Measurements from ENCODE around the gene UBE2V1. TPM values are rescaled to one million over a fixed set of nuclear protein-coding genes. Genes with fewer than 3 reads are reported as not detected.
A peak's percentile ranks its signal among the peaks of the same experiment; 100 is the strongest.

Gene UBE2V1
- total RNA-seq, 2 experiments from 2014 or later = 115 to 140 TPM

DNA sequence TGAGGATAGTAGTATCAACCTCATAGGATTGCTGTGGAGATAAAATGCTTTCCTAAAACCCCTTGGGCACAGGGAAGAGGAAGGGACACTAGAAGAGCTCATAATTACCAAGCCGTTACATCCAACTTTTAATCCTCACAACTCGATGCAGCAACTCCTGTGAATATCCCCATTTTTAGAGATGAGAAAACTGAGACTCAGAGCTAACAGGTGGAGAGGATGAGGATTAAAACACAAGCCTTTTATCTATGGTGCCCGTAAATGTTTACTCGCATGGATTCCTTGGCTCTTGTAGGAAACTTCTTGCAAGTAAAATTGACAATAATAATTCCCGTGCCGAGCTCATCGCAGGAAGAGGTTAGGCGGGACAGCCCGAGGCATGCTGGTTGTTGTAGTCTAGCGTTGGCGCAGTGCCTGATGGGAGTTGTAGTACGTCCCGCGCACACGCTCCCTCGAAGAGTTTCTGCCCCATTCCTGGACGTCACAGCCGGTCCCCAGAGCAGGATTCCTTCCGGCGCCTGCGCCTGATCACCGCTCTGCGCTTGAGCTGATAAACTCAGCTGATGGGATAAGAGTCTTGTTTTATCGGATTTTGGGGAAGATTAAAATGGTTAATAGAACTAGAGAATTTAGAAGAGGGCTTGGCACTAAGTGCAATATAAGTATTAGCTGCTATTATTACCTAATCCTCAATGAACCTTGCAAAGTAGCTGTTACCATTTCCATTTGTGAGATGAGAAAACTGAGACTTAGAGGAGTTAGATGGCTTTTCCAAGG is 2.8 kb upstream of the UBE2V1 start:
- peaks cover 53% of the 10 kb centered on the region for H3K4me1 Mint-ChIP-seq (ENCODE audit: low read depth)
- Histone ChIP-seq H3K4me1 (ENCODE audit: insufficient read depth, low read length) (peaks cover 53% of the 10 kb centered on the region), H3K9me3 (ENCODE audit: control insufficient read depth in 1 of 2, insufficient read depth in 1 of 2, low read length in 2 of 2) (no peaks in the 10 kb centered on the region), H3K27me3 (ENCODE audit: control insufficient read depth in 1 of 2, insufficient read depth in 2 of 2, low read length in 2 of 2) (no peaks in the 10 kb centered on the region), H3K36me3 (ENCODE audit: insufficient read depth, low read length) (no peaks in the 10 kb centered on the region), H3K4me3 (ENCODE audit: low read length) (peak overlapping the region; percentile 58), H3K27ac (ENCODE audit: low read depth in 1 of 2, low read length in 2 of 2) (no peak overlapping the region)
- peak overlapping the region; percentile 92 for H3K4me3 Mint-ChIP-seq
- no peaks in the 10 kb centered on the region for H3K27me3 Mint-ChIP-seq
- peak; percentile 83 for ATAC-seq (ENCODE audit: poor library complexity)
- ChIA-PET POLR2A (interaction anchor here (1.0 to 5.8 kb wide), 17 partner anchors 10 to 679 kb away, joined by 3 to 47 read pairs (median 5); partner anchors contain the start of genes BCAS4, CEBPB, PEDS1 and PTPN1), CTCF (interaction anchor here (0.9 to 1.8 kb wide), 7 partner anchors 37 to 137 kb away, joined by 3 to 16 read pairs (median 6); partner anchors contain the start of gene PEDS1)
- no peaks in the 10 kb centered on the region for H3K9me3 Mint-ChIP-seq
- DNase-seq = peak; percentile 82 to 97 (median 88)
- peak overlapping the region; percentile 85 for H3K27ac Mint-ChIP-seq
- peaks cover 7% of the 10 kb centered on the region for H3K36me3 Mint-ChIP-seq (ENCODE audit: low read depth)
- intact Hi-C loops (cut with DNase I, micrococcal nuclease) = loop anchor here (2.0 to 10.0 kb wide), 5 partner anchors 301 to 819 kb away; partner anchors contain the start of genes PARD6B (in 2 of the 2), ADNP (in 1 of the 2) and SLC9A8 (in 1 of the 2)
- TF ChIP-seq, protein P1, sequence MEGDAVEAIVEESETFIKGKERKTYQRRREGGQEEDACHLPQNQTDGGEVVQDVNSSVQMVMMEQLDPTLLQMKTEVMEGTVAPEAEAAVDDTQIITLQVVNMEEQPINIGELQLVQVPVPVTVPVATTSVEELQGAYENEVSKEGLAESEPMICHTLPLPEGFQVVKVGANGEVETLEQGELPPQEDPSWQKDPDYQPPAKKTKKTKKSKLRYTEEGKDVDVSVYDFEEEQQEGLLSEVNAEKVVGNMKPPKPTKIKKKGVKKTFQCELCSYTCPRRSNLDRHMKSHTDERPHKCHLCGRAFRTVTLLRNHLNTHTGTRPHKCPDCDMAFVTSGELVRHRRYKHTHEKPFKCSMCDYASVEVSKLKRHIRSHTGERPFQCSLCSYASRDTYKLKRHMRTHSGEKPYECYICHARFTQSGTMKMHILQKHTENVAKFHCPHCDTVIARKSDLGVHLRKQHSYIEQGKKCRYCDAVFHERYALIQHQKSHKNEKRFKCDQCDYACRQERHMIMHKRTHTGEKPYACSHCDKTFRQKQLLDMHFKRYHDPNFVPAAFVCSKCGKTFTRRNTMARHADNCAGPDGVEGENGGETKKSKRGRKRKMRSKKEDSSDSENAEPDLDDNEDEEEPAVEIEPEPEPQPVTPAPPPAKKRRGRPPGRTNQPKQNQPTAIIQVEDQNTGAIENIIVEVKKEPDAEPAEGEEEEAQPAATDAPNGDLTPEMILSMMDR (IDR thresholded peaks at IDR 0.05) = no peak

DNA sequence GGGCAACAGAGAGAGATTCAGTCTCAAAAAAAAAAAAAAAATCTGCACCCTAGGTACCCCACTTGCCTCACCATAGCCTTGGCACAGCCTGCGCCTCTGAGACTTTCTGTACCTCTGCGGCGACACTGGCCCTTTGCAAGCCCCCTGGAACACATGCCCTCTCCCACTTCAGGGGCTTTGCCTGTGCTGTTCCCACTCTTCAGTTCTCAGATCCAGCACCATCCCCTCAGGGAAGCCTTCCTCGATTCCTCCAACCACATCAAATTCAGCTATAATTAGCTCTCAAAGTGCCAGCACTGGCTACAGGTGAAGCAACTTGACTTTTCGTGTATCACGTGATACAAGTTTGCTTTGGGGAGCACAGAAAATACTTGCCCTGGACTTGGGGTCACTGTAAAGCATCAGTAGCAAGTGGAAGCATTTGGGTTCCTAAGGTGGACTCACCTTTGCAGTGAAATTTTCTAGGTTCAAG is 2.1 kb upstream of the UBE2V1 start:
- Histone ChIP-seq H3K36me3 (ENCODE audit: insufficient read depth, low read length) (no peaks in the 10 kb centered on the region), H3K9me3 (ENCODE audit: control insufficient read depth in 1 of 2, insufficient read depth in 1 of 2, low read length in 2 of 2) (no peaks in the 10 kb centered on the region), H3K4me1 (ENCODE audit: insufficient read depth, low read length) (peaks cover 60% of the 10 kb centered on the region), H3K27me3 (ENCODE audit: control insufficient read depth in 1 of 2, insufficient read depth in 2 of 2, low read length in 2 of 2) (no peaks in the 10 kb centered on the region), H3K4me3 (ENCODE audit: low read length) (peak overlapping the region; percentile 58), H3K27ac (ENCODE audit: low read depth in 1 of 2, low read length in 2 of 2) (no peak overlapping the region)
- no peak for DNase-seq
- POLR2A ChIA-PET = interaction anchor here (1.0 to 5.8 kb wide), 15 partner anchors 9 to 680 kb away, joined by 3 to 47 read pairs (median 5); partner anchors contain the start of genes BCAS4, CEBPB, PEDS1 and PTPN1
- H3K4me1 Mint-ChIP-seq (ENCODE audit: low read depth) = peaks cover 59% of the 10 kb centered on the region
- H3K4me3 Mint-ChIP-seq = peak overlapping the region; percentile 92
- peak overlapping the region; percentile 85 for H3K27ac Mint-ChIP-seq
- H3K27me3 Mint-ChIP-seq = no peaks in the 10 kb centered on the region
- TF ChIP-seq, protein P1 (IDR thresholded peaks at IDR 0.05) = no peak
- intact Hi-C loops (cut with DNase I, micrococcal nuclease) = loop anchor here (5.0 to 10.0 kb wide), 4 partner anchors 300 to 820 kb away; partner anchors contain the start of genes ADNP (in 1 of the 2), PARD6B (in 1 of the 2) and SLC9A8 (in 1 of the 2)
- no peaks in the 10 kb centered on the region for H3K9me3 Mint-ChIP-seq
- no peak for ATAC-seq (ENCODE audit: poor library complexity)
- H3K36me3 Mint-ChIP-seq (ENCODE audit: low read depth) = peaks cover 14% of the 10 kb centered on the region
- CTCF ChIA-PET = interaction anchor here (0.7 to 1.8 kb wide), 5 partner anchors 38 to 136 kb away, joined by 3 to 16 read pairs (median 8); partner anchors contain the start of gene PEDS1

DNA sequence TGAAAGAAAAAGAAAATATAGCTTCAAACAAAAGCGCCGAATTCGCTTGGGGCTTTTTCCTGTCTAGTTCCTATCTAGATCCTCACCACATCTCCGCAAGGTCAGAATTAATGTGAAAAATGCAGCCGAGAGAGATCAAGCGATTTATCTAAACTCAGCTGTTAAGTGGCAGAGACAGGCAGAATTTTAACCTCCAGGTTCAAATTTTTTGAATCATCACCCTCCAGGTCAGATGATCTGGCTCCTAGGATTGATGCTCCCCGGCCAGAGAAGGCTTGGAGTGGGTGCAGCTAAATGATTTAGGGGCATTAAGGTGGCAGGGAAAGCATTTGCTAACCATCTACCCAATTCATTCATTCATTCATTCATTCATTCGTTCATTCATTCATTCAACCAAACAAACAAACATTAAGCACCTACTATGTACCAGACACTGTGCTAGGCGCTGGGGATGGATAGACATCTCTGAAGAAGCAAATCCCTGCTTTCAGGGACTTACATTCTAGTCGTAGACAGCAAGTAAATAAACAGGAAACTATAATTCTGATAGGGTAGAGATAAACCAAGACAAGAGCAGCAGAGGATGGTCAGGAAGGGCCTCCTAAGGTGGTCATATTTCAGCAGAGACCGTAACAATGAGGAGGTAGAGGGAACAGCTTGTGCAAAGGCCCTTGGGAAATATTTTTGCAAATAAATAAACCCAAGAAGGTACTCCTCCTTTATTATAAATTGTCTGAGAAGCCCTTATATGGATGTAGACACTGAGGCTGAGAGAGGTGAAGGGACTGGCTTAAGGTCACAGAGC is 672 bp upstream of the UBE2V1 start:
- Mint-ChIP-seq H3K27me3 (no peaks in the 10 kb centered on the region), H3K4me3 (peak overlapping the region; percentile 97), H3K27ac (peak overlapping the region; percentile 98), H3K36me3 (ENCODE audit: low read depth) (peaks cover 22% of the 10 kb centered on the region), H3K9me3 (no peaks in the 10 kb centered on the region), H3K4me1 (ENCODE audit: low read depth) (peaks cover 72% of the 10 kb centered on the region)
- peak overlapping the region; percentile 87 to 92 for H3K27ac ChIP-seq (ENCODE audit: low read depth in 1 of 2, low read length in 2 of 2)
- peak overlapping the region; percentile 84 for H3K4me3 ChIP-seq (ENCODE audit: low read length)
- CTCF ChIA-PET = interaction anchor here (1.0 to 1.5 kb wide), 5 partner anchors 13 to 65 kb away, joined by 3 to 5 read pairs (median 4); partner anchors contain the start of gene PEDS1
- ATAC-seq (ENCODE audit: poor library complexity) (no peak), DNase-seq (no peak)
- TF ChIP-seq, protein P1 (IDR thresholded peaks at IDR 0.05) = no peak
- no peaks in the 10 kb centered on the region for H3K36me3 ChIP-seq (ENCODE audit: insufficient read depth, low read length)
- peaks cover 73% of the 10 kb centered on the region for H3K4me1 ChIP-seq (ENCODE audit: insufficient read depth, low read length)
- POLR2A ChIA-PET = interaction anchor here (0.6 to 5.8 kb wide), 10 partner anchors 16 to 747 kb away, joined by 3 to 47 read pairs (median 4); partner anchors contain the start of genes PEDS1 and PTPN1
- intact Hi-C loops (cut with DNase I, micrococcal nuclease) = loop anchor here (1.0 to 10.0 kb wide), 6 partner anchors 34 to 821 kb away; partner anchors contain the start of genes ADNP (in 1 of the 2), PARD6B (in 1 of the 2), PEDS1 (in 1 of the 2) and PTPN1 (in 1 of the 2)
- H3K9me3 ChIP-seq (ENCODE audit: control insufficient read depth in 1 of 2, insufficient read depth in 1 of 2, low read length in 2 of 2) = no peaks in the 10 kb centered on the region
- no peaks in the 10 kb centered on the region for H3K27me3 ChIP-seq (ENCODE audit: control insufficient read depth in 1 of 2, insufficient read depth in 2 of 2, low read length in 2 of 2)

All from CD4-positive, alpha-beta T cell (primary cell).